ENCODE measurements around the gene MAGEA4.

The MAGEA4 gene, protein sequence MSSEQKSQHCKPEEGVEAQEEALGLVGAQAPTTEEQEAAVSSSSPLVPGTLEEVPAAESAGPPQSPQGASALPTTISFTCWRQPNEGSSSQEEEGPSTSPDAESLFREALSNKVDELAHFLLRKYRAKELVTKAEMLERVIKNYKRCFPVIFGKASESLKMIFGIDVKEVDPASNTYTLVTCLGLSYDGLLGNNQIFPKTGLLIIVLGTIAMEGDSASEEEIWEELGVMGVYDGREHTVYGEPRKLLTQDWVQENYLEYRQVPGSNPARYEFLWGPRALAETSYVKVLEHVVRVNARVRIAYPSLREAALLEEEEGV

DNA sequence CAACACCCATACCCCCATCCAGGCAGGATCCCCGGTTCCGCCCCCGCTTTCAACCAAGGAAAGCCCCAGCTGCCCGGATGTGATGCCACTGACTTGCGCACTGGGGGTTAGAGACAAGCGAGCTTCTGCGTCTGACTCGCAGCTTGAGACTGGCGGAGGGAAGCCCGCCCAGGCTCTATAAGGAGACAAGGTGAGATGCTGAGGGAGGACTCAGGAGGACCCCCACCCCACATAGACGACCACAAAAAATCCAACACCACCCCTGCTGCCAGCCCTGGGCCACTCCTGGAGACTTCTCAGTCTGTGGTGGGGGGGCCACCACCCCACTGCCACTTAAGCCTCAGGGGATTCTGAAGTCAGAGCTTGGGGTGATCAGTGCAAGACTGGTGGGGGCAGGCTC lies at the start of gene MAGEA4:
Gene MAGEA4 (plus strand): TSS at position 110 of the 400 bp plus-strand sequence. CDS start 10,776 bp downstream, outside the sequence.
- H3K36me3 Mint-ChIP-seq (ENCODE audit: low read depth) = no peaks in the 10 kb centered on the region

DNA sequence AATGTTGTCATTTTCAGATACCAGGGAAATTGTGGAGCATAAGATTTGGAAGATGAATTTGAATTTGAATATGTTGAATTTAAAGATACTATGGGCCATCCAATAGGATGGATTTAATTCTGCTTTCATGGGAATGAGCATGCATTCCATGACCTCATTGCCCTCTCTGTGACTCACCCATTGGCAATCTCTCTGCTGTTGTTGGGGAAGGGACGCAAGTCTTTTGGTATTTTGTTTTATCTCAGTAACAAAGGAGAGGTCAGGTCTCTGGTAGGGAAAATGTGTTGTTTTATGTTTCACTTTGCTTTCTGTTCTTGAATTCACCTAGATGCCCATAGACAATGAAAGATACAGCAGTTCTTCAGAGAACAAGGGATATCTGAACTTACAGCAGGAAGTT lies 42.1 kb upstream of the MAGEA4 start:
- Mint-ChIP-seq H3K27me3 (peaks cover 26% of the 10 kb centered on the region), H3K27ac (no peak overlapping the region), H3K4me3 (no peak overlapping the region), H3K36me3 (ENCODE audit: low read depth) (no peaks in the 10 kb centered on the region), H3K9me3 (no peaks in the 10 kb centered on the region), H3K4me1 (ENCODE audit: low read depth) (no peaks in the 10 kb centered on the region)
- no peak for DNase-seq

More for the DNA sequence above, at the start of gene MAGEA4:
- Mint-ChIP-seq H3K4me1 (ENCODE audit: low read depth) (no peaks in the 10 kb centered on the region), H3K9me3 (no peaks in the 10 kb centered on the region), H3K27me3 (no peaks in the 10 kb centered on the region), H3K4me3 (no peak within 1 kb of the TSS), H3K27ac (no peak within 1 kb of the TSS)
- no peak for DNase-seq

DNA sequence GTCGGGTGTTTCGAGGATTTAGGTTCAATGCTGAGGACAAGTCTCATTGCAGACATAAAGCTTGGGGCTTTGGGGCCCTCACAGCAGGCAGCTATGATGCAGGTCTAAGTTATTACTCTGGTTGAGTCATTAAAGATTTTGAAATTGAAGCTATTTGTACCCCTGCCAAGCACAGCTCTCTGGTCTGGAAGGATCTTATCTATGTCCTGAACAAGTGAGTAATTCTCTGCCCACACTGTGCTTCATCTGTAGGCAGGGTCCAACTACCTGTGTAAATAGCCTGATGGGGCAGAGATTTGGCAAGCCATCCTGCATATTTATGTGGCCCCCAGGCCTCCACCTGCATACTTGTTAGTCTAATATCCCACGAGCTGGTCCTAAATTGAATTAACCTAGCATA lies 41.4 kb upstream of the MAGEA4 start:
- Mint-ChIP-seq H3K4me1 (ENCODE audit: low read depth) (no peaks in the 10 kb centered on the region), H3K27me3 (peaks cover 32% of the 10 kb centered on the region), H3K9me3 (no peaks in the 10 kb centered on the region), H3K4me3 (no peak overlapping the region), H3K36me3 (ENCODE audit: low read depth) (no peaks in the 10 kb centered on the region), H3K27ac (no peak overlapping the region)
- DNase-seq = no peak

DNA sequence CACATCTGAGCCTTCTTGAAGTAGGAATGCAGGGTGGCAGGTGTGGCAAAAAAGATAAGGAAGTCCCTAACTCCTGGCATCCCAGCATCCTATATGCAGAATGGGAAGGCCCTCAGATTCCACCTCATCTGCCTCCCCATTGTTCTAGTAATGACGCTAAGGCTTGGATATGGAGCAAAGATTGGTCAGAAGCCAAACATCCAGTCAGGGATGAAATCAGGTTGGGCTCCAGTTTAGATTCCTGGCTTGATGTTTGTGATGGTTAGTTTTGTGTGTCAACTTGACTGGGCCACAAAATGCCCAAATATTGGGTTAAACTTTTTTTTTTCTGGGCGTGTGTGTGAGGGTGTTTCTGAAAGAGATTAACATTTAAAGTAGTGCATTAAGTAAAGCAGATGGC lies 39.6 kb upstream of the MAGEA4 start:
- H3K27me3 Mint-ChIP-seq = peaks cover 45% of the 10 kb centered on the region
- H3K4me1 Mint-ChIP-seq (ENCODE audit: low read depth) = no peaks in the 10 kb centered on the region
- H3K4me3 Mint-ChIP-seq = no peak overlapping the region
- DNase-seq = no peak
- no peaks in the 10 kb centered on the region for H3K36me3 Mint-ChIP-seq (ENCODE audit: low read depth)
- no peak overlapping the region for H3K27ac Mint-ChIP-seq
- H3K9me3 Mint-ChIP-seq = no peaks in the 10 kb centered on the region

DNA sequence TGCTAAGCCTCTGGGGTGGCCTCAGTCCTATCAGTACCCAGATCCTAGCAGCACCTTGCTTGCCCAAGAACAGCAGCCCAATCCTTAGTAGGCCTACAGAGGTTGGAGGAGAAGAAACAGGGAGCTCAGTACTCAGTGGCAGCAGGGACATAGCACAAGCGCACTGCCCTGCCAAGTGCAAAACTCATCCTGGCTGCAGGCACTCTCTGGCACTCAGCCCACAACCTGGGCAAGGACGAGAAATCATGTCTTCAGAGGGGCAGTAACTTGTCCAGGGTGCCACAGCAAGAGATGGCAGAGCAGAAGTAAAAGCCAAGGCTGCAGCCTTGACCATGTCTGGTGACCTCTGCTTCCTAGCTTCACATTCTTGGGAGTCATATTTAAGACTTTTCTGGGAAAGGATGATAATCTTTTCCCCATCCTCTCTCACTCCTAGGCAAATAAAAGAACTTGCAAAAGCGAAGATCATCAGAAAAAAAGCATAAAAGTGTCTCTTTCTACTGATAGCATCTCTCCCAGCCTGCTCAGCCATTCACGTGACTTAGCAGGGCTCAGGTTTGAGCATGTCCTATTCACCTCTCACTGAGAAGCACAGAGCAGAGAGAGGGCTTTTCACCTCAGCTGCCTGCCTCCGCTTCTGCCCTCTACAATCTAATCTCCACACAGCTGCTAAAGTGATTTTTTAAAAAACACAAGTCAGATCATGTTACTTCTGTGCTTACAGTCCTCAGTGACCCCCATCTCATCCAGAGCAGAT lies 37.2 kb upstream of the MAGEA4 start:
- Mint-ChIP-seq H3K4me1 (ENCODE audit: low read depth) (no peaks in the 10 kb centered on the region), H3K27me3 (peaks cover 49% of the 10 kb centered on the region), H3K27ac (no peak overlapping the region), H3K36me3 (ENCODE audit: low read depth) (no peaks in the 10 kb centered on the region), H3K4me3 (no peak overlapping the region), H3K9me3 (no peaks in the 10 kb centered on the region)
- DNase-seq = no peak

DNA sequence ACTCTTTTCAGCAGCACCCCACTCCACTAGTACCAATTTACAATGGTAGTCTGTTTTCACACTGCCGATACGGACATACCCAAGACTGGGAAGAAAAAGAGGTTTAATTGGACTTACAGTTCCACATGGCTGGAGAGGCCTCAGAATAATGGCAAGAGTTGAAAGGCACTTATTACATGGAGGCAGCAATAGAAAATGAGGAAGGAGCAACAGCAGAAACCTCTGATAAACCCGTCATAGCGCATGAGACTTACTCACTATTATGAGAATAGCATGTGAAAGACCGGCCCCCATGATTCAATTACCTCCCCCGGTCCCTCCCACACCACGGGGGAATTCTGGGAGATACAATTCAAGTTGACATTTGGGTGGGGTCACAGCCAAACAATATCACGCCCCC lies 34.1 kb upstream of the MAGEA4 start:
- peaks cover 42% of the 10 kb centered on the region for H3K27me3 Mint-ChIP-seq
- no peak for DNase-seq
- no peaks in the 10 kb centered on the region for H3K9me3 Mint-ChIP-seq
- no peaks in the 10 kb centered on the region for H3K4me1 Mint-ChIP-seq (ENCODE audit: low read depth)
- H3K27ac Mint-ChIP-seq = no peak overlapping the region
- no peak overlapping the region for H3K4me3 Mint-ChIP-seq
- H3K36me3 Mint-ChIP-seq (ENCODE audit: low read depth) = no peaks in the 10 kb centered on the region

DNA sequence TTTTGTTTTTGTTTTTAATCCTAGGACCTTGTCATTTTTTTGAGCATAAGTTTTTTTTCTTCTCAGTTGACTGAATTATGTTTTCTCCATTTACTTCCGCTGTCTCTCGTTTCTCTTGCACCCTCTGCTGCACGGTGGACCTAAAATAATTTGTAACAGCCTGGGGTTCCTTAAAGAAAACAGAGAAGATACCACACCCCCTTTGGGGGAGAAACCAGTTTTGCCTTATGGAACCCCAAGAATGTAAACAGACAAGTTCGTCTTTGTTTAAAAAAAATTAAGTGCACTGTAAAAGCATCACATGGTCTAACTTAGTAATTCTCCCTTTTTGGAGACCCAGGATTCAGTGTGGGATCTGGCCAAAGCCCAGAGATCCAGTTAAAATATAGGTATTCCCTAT lies 32.8 kb upstream of the MAGEA4 start:
- Mint-ChIP-seq H3K9me3 (no peaks in the 10 kb centered on the region), H3K36me3 (ENCODE audit: low read depth) (no peaks in the 10 kb centered on the region), H3K4me1 (ENCODE audit: low read depth) (no peaks in the 10 kb centered on the region), H3K27ac (no peak overlapping the region), H3K27me3 (peaks cover 36% of the 10 kb centered on the region), H3K4me3 (no peak overlapping the region)
- no peak for DNase-seq

DNA sequence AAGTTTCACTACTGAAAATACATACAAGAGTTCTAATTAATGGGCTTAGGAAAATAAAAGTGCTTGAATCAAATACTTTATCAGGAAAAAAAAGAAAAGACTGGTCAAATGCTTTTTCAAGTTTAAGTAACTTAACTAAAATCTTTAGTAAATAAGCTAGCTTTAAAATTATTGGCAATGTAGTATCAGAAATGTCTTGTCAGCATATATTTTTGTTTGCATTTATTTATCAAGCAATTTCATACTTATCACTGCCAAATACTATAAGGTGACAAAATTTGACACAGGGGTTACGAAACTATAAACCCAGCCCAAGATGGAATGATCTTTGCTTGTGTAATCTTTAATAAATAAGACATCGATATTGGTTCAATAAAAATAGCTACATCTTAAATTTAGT lies 31.8 kb upstream of the MAGEA4 start:
- Mint-ChIP-seq H3K27me3 (peaks cover 32% of the 10 kb centered on the region), H3K27ac (no peak overlapping the region), H3K4me1 (ENCODE audit: low read depth) (no peaks in the 10 kb centered on the region)

DNA sequence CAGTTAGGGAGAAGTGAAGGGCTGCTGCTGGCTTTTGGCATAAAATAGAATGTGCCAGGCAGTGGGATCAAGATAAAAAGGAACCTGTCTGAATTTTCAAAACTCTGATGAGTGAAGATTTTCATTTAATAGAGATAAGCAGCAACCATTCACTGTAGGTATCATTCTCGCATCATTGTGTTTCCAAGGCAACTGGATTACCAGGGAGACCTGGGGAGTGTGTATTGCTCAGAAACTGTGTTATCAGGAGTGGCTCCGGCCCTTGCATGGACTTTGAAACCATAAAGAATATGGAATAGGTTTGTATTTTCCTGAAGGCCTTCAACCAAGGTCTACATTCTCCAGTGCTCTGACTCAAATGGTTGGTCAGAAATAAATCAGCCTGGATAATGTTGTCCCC lies 23.3 kb upstream of the MAGEA4 start:
- Mint-ChIP-seq H3K27ac (no peak overlapping the region), H3K4me1 (ENCODE audit: low read depth) (no peaks in the 10 kb centered on the region), H3K9me3 (no peaks in the 10 kb centered on the region), H3K27me3 (peaks cover 12% of the 10 kb centered on the region), H3K4me3 (no peak overlapping the region), H3K36me3 (ENCODE audit: low read depth) (no peaks in the 10 kb centered on the region)
- DNase-seq = no peak

More for the DNA sequence above, 31.8 kb upstream of the MAGEA4 start:
- no peak for DNase-seq
- no peaks in the 10 kb centered on the region for H3K9me3 Mint-ChIP-seq
- no peaks in the 10 kb centered on the region for H3K36me3 Mint-ChIP-seq (ENCODE audit: low read depth)
- no peak overlapping the region for H3K4me3 Mint-ChIP-seq

DNA sequence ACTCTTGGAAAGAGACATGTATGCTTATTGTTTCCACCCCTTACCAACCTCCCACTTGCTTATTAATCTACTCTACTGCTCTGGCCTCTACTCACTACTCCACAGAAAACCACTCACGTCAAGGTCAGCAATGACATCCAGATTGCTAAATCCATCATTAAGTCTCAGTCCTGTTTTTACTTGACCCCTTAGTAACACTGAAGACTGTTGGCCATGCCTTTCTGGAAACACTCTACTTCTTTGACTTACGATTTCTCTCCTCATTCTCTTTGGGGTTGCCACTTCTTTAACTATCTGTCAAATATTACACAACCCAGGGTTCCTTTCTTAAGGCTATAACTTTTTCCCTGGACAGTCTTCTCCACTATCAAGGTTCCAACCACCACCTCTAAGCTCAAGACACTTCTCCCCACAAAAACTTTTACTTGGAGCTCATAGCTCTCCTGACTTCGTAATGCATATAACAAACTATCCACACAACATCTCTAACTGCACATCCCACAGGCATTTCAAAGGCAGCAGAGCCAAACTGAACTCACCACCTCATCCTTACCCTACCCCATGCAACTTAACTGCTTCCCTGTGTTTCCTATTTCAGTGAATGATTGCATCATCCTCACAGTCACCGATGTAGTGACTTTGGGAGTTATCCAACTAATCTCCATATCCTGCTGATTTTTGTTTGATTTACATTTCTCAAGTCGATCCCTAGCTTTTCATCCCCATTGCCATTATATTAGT lies 15.8 kb upstream of the MAGEA4 start:
- Mint-ChIP-seq H3K27me3 (peaks cover 11% of the 10 kb centered on the region), H3K27ac (no peak overlapping the region), H3K4me1 (ENCODE audit: low read depth) (no peaks in the 10 kb centered on the region), H3K9me3 (no peaks in the 10 kb centered on the region), H3K4me3 (no peak overlapping the region), H3K36me3 (ENCODE audit: low read depth) (no peaks in the 10 kb centered on the region)
- no peak for DNase-seq

DNA sequence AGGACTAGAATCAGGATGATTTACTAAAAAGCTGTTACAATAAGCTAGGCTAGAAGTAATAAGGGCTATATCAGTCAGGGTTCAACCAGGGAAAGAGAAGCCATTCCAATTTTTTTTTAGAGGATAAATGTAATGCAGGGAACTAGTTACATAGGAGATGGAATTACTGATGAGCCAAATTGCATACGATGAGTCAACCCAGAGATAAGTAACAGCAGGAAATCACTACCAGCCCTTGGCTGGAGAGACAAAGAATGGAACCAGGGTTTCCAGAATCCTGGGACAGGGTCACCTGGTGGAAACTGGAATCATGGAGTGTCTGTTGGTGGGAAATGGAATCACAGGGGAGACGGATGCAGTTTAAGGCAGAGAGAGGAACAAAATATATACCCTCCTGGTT lies 13.1 kb upstream of the MAGEA4 start:
- Mint-ChIP-seq H3K4me1 (ENCODE audit: low read depth) (no peaks in the 10 kb centered on the region), H3K27ac (no peak overlapping the region), H3K4me3 (no peak overlapping the region), H3K9me3 (no peaks in the 10 kb centered on the region), H3K36me3 (ENCODE audit: low read depth) (no peaks in the 10 kb centered on the region), H3K27me3 (peaks cover 14% of the 10 kb centered on the region)
- DNase-seq = no peak

DNA sequence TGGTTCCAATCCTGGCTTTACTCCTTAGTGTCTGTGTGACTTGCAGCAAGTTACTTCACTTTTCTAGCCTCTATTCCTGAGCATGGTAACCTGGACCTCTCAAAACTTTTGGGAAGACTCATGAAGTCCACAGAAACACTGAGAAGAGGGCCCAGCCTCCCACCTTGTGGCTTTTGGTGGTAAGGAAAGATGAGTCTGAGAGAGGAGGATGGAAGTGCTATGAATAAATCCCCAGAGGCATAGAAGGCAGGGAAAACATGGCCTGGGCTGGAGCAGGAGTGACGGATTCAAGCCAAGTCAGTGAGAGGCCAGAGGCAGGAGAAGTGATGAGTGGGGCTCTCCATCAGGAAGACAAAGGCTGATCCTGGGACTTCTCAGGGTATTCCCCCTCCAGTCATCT lies 10.9 kb upstream of the MAGEA4 start:
- Mint-ChIP-seq H3K4me1 (ENCODE audit: low read depth) (no peaks in the 10 kb centered on the region), H3K9me3 (no peaks in the 10 kb centered on the region), H3K27ac (no peak overlapping the region), H3K4me3 (no peak overlapping the region), H3K27me3 (peaks cover 23% of the 10 kb centered on the region), H3K36me3 (ENCODE audit: low read depth) (no peaks in the 10 kb centered on the region)
- DNase-seq = no peak

DNA sequence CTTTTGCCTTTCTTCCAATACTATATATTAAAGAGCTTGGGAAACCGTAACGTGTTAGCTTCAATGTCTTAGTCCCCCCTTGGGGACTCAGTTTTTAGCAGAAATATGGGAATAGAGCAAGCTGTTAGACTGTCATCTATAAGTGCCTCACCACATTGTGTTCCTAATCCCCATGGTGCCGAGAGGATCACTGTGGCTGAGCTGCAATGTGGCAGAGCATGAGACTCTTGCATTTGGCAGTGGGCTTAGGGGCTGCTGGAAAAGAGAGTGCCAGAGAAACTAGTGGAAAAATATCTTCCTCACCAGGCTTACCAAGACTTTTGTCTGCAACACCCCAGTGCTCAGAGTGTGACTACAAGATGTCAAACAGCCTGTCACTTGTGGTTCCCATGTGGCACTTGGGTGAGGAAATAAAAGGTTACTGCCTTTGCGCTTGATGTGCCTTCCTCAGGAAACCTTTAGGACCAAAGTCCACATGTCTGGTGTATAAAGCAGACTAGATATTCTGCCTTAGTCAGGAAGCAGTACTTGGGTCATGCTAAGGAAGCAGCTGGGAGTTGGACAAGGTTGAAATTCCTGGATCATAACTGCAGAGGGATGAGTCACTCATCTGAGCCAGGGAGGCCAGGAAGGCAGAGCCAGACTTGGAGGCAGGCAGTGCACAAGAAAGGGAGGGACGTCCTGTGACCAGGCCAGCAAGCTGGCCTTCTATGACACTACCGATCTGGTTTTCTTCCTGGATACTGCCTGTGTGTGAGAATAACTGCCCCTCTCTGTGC lies 9.7 kb upstream of the MAGEA4 start:
- Mint-ChIP-seq H3K36me3 (ENCODE audit: low read depth) (no peaks in the 10 kb centered on the region), H3K27me3 (peaks cover 28% of the 10 kb centered on the region), H3K9me3 (no peaks in the 10 kb centered on the region), H3K27ac (no peak overlapping the region), H3K4me3 (no peak overlapping the region), H3K4me1 (ENCODE audit: low read depth) (no peaks in the 10 kb centered on the region)
- DNase-seq = no peak

DNA sequence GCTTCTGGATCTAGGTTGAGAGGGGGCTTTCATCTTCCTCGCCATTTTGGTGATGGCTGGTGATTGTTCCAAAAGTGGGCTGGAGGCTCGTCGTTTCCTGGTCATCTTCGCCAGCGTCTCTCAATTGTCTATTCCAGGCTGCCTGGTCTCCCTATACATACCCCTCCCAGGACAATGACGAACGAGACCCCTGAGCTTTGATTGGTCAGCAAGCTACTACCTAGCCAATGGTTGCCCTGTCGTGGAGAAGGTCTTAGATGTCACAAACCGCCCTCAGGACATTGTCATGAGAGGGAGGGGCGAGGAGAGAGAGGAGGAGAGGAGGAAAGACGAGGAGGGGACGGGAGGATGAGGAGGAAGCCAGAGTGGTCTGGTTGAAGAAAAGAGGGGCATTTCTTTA lies 7.7 kb upstream of the MAGEA4 start:
- no peak overlapping the region for H3K27ac Mint-ChIP-seq

More for the DNA sequence above, 7.7 kb upstream of the MAGEA4 start:
- Mint-ChIP-seq H3K36me3 (ENCODE audit: low read depth) (no peaks in the 10 kb centered on the region), H3K4me1 (ENCODE audit: low read depth) (no peaks in the 10 kb centered on the region), H3K4me3 (no peak overlapping the region), H3K9me3 (no peaks in the 10 kb centered on the region), H3K27me3 (peaks cover 27% of the 10 kb centered on the region)
- DNase-seq = no peak
